ENCODE results near the gene LCOR. TPM values are rescaled to one million over a fixed set of nuclear protein-coding genes. Genes with fewer than 3 reads are reported as not detected.

LCOR gene
- total RNA-seq, 2 donors from 2014 or later: 58.6 to 73.1 TPM

- no peak overlapping the region for H3K27ac ChIP-seq
Observed at GRCh38 chr10:96949039-96949683, 117.1 kb downstream of the LCOR start.

GRCh38 chr10:96951954-96952353, 119.9 kb downstream of the LCOR start:
- no peaks in the 10 kb centered on the region for H3K36me3 ChIP-seq
- TF ChIP-seq CTCF (IDR thresholded peaks at IDR 0.05): no peak
- intact Hi-C loops (cut with DNase I): no loop called here
- no peaks in the 10 kb centered on the region for H3K27me3 ChIP-seq
- no peaks in the 10 kb centered on the region for H3K9me3 ChIP-seq
- no peak overlapping the region for H3K9ac ChIP-seq (ENCODE audit: low read depth in 2 of 2, low read length in 2 of 2)
- no peak overlapping the region for H3K4me3 ChIP-seq
- H3K27ac ChIP-seq: no peak overlapping the region
- no peaks in the 10 kb centered on the region for H3K4me1 ChIP-seq
- DNase-seq: no peak

More at GRCh38 chr10:96949039-96949683, 117.1 kb downstream of the LCOR start:
- Histone ChIP-seq H3K36me3 (no peaks in the 10 kb centered on the region), H3K9me3 (no peaks in the 10 kb centered on the region), H3K4me3 (no peak overlapping the region), H3K4me1 (no peaks in the 10 kb centered on the region), H3K27me3 (no peaks in the 10 kb centered on the region), H3K9ac (ENCODE audit: low read depth in 2 of 2, low read length in 2 of 2) (no peak overlapping the region)
- intact Hi-C loops (cut with DNase I): no loop called here
- TF ChIP-seq CTCF (IDR thresholded peaks at IDR 0.05): no peak
- DNase-seq: no peak

GRCh38 chr10:96955794-96956193, 123.7 kb downstream of the LCOR start:
- no peak overlapping the region for H3K27ac ChIP-seq
- H3K36me3 ChIP-seq: no peaks in the 10 kb centered on the region
- no peaks in the 10 kb centered on the region for H3K27me3 ChIP-seq
- no peak for TF ChIP-seq CTCF (IDR thresholded peaks at IDR 0.05)
- intact Hi-C loops (cut with DNase I): no loop called here
- H3K9me3 ChIP-seq: no peaks in the 10 kb centered on the region
- no peak overlapping the region for H3K9ac ChIP-seq (ENCODE audit: low read depth in 2 of 2, low read length in 2 of 2)
- DNase-seq: no peak
- no peaks in the 10 kb centered on the region for H3K4me1 ChIP-seq
- H3K4me3 ChIP-seq: no peak overlapping the region

GRCh38 chr10:96958071-96958470, 126.0 kb downstream of the LCOR start:
- Histone ChIP-seq H3K4me1 (no peaks in the 10 kb centered on the region), H3K36me3 (no peaks in the 10 kb centered on the region), H3K9me3 (no peaks in the 10 kb centered on the region), H3K4me3 (no peak overlapping the region), H3K27me3 (no peaks in the 10 kb centered on the region), H3K9ac (ENCODE audit: low read depth in 2 of 2, low read length in 2 of 2) (no peak overlapping the region), H3K27ac (no peak overlapping the region)
- TF ChIP-seq CTCF (IDR thresholded peaks at IDR 0.05): no peak
- DNase-seq: no peak
- intact Hi-C loops (cut with DNase I): no loop called here

GRCh38 chr10:96959733-96960132, 127.6 kb downstream of the LCOR start:
- H3K27ac ChIP-seq: no peak overlapping the region
- intact Hi-C loops (cut with DNase I): no loop called here
- TF ChIP-seq CTCF (IDR thresholded peaks at IDR 0.05): no peak
- H3K9ac ChIP-seq (ENCODE audit: low read depth in 2 of 2, low read length in 2 of 2): no peak overlapping the region
- H3K27me3 ChIP-seq: no peaks in the 10 kb centered on the region
- no peak overlapping the region for H3K4me3 ChIP-seq
- no peaks in the 10 kb centered on the region for H3K4me1 ChIP-seq
- DNase-seq: no peak
- H3K36me3 ChIP-seq: no peaks in the 10 kb centered on the region
- no peaks in the 10 kb centered on the region for H3K9me3 ChIP-seq

Data from colonic mucosa (tissue), 4 donors.